ENCODE results near the gene RMI1. TPM values are rescaled to one million over a fixed set of nuclear protein-coding genes. Genes with fewer than 3 reads are reported as not detected.
"Not testable (repeated sequence)": the region's sequence is repeated elsewhere in the genome, so short reads cannot be mapped to it uniquely, and the experiment has no call there.

The RMI1 gene
- polyA plus RNA-seq (ENCODE audit: insufficient read length in 3 of 3), result 10 to 100 TPM; 22.4 to 25.1 (median 23.8) TPM

DNA sequence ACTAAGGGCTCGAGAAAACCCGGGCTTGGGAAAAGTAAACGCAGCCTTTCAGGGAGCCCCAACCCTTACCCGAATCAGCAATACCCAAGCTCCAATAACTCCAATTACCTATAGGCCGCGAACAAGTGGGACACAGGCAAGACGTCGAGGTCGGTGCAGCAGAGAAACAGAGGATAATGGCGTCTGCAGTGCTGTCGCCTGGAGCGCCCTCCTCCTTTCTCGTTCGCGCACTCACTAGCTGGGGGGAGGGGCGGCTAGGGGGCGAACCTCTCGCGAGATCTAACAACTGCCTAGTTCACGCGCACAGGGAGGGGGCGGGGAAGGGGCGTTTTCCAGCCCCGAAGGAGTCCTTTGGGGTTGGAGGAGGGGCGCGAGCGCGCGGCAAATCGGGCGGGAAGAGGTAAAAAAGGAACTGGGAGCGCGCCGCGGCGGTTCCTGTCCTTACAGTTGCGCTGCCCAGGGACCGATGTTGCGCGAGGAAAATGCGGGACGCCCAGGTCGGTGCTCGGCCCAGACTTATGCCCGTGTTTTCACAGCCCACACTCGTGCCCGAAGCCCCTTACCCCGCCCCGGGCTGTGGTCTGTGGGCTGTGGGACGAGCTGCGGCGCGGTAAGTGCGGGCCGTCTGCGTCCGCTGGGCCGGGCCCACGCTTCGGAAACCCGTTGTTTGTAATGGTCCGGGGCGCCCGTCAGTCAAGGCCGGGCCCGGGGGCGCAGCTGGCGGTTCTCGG lies at the start of gene RMI1:
RMI1 (plus strand) TSS at position 411 of the 731 bp plus-strand sequence. CDS start 20,182 bp downstream, outside the sequence.
- DNase-seq (ENCODE audit: low read depth in 3 of 3, low spot score in 2 of 3), result peak; percentile 97 to 98 (median 98)

- no peak for DNase-seq (ENCODE audit: low read depth in 3 of 3, low spot score in 2 of 3)
These were observed 49.7 kb upstream of the RMI1 start for GRCh38 chr9:83930881-83931280.

DNA sequence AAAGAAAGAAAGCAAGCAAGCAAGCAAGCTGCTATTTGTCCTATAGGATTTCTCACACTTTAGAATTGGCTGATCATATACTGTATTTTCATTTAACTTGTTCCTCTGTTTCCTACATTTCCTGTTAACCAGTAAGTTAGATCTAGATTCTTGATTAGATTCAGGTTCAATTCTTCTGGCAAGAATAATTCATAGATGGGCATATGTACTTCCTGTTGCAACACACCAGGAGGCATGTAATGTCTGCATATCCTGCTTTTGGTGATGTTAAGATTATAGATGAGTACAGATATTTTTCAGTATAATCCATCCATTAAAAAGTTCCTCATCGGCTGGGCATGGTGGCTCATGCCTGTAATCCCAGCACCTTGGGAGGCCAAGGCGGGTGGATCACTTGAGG lies 48.6 kb upstream of the RMI1 start:
- DNase-seq (ENCODE audit: low read depth in 3 of 3, low spot score in 2 of 3), result no peak

DNA sequence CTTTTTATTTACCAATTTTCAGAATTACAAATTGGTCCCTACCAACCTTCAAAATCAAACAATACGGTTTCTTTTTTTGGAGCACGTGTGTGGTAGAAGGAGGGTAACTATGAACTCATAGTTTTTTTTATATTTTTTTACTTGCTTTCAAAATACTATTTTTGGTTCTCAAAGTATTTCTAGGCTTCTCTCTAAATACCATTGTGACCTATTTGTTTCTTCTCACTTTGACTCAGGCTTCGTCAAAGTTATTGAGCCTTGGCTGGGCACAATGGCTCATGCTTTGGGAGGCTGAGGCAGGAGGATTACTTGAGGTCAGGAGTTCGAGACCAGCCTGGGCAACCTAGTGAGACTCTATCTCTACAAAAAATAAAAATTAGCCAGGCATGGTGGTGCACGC lies 47.8 kb upstream of the RMI1 start:
- no peak for DNase-seq (ENCODE audit: low read depth in 3 of 3, low spot score in 2 of 3)

- no peak for DNase-seq (ENCODE audit: low read depth in 3 of 3, low spot score in 2 of 3)
These were observed 46.8 kb upstream of the RMI1 start for GRCh38 chr9:83933790-83934189.

DNA sequence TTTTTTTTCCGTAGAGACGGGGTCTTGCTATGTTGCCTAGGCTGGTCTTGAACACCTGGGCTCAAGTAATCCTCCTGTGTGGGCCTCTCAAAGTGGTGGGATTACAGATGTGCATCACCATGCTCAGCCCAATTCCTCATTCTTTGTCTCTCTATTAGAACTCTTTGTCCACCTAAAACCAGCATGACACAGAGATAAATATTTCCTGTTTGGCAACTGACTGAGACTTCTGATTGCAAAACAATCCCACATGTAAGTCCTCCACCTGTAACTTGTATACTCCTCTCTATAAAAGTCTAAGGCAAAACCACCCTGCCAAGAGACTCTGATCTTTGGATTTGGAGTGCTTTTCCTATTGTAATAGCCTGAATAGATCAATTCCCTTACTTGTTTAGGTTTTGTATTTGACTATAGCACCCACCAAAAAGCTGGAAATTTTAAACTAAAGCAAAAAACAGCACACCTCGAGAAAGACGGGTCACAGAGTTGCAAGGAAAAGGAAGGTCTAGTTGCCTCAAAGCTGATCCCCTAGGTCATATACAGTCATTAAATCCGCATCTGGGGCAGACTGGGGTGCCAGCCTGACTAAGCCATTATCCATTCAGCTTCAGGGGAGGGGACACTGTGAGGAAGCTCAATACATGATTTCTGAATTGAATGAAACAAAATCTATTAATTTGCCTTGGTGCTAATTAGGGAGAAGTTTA lies 45.9 kb upstream of the RMI1 start:
- no peak for DNase-seq (ENCODE audit: low read depth in 3 of 3, low spot score in 2 of 3)

DNA sequence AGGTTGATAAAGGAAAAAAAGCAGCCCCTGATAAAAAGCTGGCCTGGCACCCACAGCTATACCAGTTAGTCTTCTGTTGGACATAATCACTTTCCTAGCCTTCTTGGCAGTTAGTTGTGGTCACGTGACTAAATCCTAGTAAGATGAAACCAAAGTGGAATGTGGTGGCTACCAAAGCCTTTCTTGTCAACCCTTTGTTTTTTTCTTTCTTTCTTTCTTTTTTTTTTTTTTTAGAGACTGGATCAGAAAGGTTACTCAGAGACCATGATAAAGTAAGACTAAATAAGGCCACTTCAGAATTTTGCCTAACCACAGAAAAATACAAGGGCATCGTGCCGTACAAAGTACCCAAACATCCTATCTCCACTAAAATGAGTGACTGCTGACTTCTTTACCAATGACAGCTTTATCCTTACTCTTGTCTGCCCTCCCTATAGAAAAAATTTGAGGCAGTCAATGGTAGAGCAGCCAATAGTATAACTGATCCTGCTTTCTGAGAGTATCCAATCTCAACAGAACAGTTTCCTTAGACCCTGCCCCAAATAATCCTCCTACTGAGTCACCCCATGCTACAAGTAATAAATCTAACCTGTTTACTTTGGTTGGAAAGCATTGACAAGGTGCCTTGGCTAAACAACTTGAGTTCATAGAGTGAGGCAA lies 45.2 kb upstream of the RMI1 start:
- DNase-seq (ENCODE audit: low read depth in 3 of 3, low spot score in 2 of 3), result no peak

- no peak for DNase-seq (ENCODE audit: low read depth in 3 of 3, low spot score in 2 of 3)
These were observed 44.1 kb upstream of the RMI1 start for GRCh38 chr9:83936523-83936922.

GRCh38 chr9:83937861-83938455 lies 42.6 kb upstream of the RMI1 start:
- no peak for DNase-seq (ENCODE audit: low read depth in 3 of 3, low spot score in 2 of 3)

DNA sequence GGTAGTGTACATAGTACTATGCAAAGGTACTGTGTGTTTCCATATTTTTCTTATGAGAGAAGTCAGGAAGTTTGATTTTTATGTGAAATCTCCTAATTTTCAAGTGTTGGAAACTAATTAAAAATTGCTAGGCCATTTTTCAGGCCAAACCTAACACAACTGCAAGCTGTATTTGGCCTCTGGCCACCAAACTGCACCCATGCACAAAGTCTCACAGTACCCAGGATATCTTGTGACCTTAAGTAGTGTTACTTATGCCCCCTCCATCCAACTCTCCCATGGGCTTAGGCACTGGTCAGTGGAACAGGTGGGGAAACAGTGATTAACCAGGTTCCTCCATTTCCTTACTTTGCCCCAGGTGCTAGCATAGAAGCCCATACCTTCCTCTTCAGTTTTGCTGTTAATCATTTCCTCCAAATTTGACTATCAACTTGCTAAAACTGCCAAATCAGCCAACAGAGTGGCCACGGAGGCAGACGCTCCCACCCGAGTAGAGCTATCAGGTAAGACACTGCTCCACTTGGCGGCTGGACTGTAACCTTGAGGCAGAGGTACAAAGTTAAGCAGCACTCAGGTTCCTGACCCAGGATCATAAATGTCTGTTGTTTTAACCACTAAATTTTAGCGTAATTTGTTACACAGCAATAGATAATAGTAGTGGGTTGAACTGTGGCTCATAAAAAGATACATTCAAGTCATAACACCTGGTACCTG lies 39.9 kb upstream of the RMI1 start:
- DNase-seq (ENCODE audit: low read depth in 3 of 3, low spot score in 2 of 3), result no peak

GRCh38 chr9:83948096-83948495 lies 32.5 kb upstream of the RMI1 start:
- not testable (repeated sequence) for DNase-seq (ENCODE audit: low read depth in 3 of 3, low spot score in 2 of 3)

DNA sequence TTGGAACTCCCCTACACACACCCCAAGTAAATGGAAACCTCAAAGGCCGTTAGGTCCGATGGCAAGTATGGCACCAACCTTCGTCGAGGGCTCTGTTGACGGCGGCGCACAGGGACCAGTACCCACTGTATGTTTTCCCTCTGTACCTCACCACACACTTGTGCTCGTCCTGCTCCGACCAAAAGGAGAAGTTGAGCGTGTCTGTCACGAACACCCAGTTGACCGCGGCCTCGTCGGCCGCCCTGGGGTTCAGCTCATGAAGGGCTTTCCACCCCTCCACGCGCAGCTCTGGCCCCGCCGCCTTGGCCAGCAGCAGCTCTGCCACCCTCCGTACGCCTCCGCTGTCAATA lies 24.5 kb upstream of the RMI1 start:
- DNase-seq (ENCODE audit: low read depth in 3 of 3, low spot score in 2 of 3), result no peak

- DNase-seq (ENCODE audit: low read depth in 3 of 3, low spot score in 2 of 3), result peak in 1 of 3 donors; percentile 66
These were observed 24.0 kb upstream of the RMI1 start for GRCh38 chr9:83956436-83957247.

DNA sequence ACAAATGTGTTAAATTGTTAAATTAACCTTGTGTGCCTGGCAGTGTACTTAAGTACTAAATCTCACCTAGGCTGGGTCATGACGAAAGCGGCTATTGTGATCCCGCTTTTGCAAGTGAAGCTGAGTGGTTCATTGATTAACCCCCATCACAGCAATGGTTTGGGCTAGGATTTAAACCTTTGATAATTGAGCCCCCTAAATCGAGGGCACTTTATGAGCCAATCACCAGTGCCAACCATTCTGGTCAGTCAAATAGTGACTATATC lies 23.4 kb upstream of the RMI1 start:
- no peak for DNase-seq (ENCODE audit: low read depth in 3 of 3, low spot score in 2 of 3)

DNA sequence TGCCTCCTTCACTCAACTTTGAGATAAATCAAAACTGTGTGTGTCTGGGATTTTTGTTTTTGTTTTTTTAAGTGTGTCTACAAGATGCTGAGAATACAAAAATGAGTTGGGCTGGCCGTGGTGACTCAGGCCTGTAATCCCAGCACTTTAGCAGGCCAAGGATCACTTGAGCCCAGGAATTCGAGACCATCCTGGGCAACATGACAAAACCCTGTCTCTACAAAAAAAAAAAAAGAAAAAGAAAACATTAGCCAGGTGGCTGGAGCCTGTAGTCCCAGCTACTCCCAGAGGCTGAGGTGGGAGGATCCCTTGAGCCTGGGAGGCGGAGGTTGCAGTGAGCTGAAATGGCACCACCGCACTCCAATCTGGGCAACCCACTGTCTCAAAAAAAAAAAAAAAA lies 21.5 kb upstream of the RMI1 start:
- no peak for DNase-seq (ENCODE audit: low read depth in 3 of 3, low spot score in 2 of 3)

GRCh38 chr9:83960991-83961390 lies 19.6 kb upstream of the RMI1 start:
- no peak for DNase-seq (ENCODE audit: low read depth in 3 of 3, low spot score in 2 of 3)

GRCh38 chr9:83962165-83962564 lies 18.4 kb upstream of the RMI1 start:
- no peak for DNase-seq (ENCODE audit: low read depth in 3 of 3, low spot score in 2 of 3)

GRCh38 chr9:83964973-83965349 lies 15.6 kb upstream of the RMI1 start:
- no peak for DNase-seq (ENCODE audit: low read depth in 3 of 3, low spot score in 2 of 3)

- no peak for DNase-seq (ENCODE audit: low read depth in 3 of 3, low spot score in 2 of 3)
These were observed 15.0 kb upstream of the RMI1 start for GRCh38 chr9:83965350-83966208.

Measured in right renal cortex interstitium (tissue), 3 donors.